Measurements from ENCODE around the gene DOCK1.
"Not testable (repeated sequence)": the region's sequence is repeated elsewhere in the genome, so short reads cannot be mapped to it uniquely, and the experiment has no call there.

The DOCK1 gene

GRCh38 chr10:126903656-126904360, 1.4 kb upstream of the DOCK1 start:
- no peak for DNase-seq

DNA sequence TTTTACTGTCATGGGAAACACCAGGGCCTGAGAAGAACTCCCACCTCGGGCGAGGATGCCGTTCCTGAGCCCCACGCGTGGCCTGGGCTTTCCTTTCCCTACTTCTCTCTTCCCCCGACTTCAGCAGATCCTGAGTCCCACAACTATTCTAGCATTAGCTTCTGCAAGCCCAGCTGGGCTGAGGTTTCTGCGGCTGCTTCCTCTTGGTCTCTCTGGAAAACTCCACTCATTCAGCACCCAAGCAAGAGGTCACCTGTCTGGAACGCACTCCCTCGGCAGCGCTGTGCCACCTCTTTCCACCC, 761 bp upstream of the DOCK1 start:
- DNase-seq: no peak

GRCh38 chr10:126905776-126906703, 812 bp downstream of the DOCK1 start:
- no peak for DNase-seq

- no peak for DNase-seq
Observed at GRCh38 chr10:126906704-126907422, 1.6 kb downstream of the DOCK1 start.

GRCh38 chr10:126907423-126907970, 2.3 kb downstream of the DOCK1 start:
- DNase-seq: no peak

GRCh38 chr10:126908225-126908624, 3.0 kb downstream of the DOCK1 start:
- DNase-seq: no peak

DNA sequence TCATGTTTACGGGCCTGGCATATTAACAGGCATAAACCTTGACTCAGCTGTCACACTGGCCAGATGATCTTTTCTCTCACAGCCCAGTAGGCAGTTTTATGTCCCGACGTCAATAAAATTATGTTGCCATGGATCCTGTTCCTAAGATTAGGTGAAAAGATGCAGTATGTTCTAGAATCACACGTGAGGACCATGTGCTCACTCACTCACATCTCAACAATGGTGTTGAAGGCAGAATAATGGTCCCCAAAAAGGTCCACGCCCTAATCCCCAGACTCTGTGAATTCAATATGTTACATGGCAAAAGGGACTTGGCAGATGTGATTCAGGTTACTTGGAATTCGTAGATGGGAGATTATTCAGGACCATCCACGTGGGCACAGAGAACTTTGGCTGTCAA, 3.5 kb downstream of the DOCK1 start:
- DNase-seq: no peak

GRCh38 chr10:126909147-126909546, 3.9 kb downstream of the DOCK1 start:
- no peak for DNase-seq

DNA sequence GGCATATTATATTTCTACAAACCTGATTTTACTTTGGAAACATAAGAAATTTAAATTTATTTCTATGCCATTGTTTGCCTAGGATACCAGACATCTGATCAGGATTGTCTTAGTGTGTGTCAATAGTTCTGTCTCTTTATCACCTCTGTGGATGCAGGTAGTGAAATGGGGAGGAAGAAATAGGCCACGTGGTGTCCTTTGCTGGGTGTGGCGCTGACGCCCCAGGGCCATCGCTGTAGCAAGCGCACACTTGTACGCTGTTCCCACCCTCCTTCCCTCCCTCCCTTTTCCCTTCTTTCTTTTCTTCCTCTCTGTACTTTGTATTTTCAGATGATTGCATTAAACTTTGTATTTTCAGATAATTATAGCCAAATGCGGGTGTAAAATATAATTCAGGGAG, 5.0 kb downstream of the DOCK1 start:
- DNase-seq: no peak

GRCh38 chr10:126910798-126911197, 5.6 kb downstream of the DOCK1 start:
- DNase-seq: no peak

DNA sequence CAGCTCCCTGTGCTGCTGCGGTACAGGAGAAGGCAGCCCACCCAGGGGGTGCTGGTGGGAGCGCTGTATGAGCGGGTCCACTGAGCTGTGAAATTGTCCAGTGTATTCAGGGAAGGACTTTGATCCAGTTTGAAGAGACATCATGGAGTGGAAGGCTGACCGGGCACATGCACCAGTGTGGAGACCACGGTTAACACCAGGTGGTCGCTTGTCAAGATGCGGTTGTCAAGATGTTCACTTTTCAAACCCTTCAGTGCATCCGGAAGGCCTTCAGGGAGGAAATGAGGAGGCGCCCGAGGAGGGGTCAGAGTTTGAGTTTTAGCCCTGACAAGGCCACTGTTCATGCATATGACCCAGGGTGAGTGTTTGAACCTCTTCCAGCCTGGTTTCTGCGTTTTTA, 6.1 kb downstream of the DOCK1 start:
- no peak for DNase-seq

DNA sequence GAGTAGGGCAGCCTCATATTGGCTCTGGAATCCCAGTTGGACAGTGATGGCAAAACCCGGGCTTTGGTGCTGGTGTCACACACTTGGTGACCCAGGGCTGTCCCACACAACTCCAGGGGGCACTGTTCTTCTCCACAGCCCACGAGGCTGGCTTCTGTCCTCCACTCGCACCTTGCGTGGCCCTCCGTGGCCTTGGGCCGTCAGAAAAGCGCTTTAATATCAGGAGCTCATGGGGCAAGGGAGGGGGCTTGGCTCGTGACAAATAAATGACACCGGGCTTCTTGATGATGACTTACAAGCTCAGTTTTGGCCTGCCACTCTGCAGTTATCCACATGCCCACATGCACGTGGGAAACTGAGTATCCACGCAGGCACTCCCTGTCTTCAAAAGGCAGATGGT, 8.1 kb downstream of the DOCK1 start:
- no peak for DNase-seq

- no peak for DNase-seq
Observed at GRCh38 chr10:126914561-126914960, 9.3 kb downstream of the DOCK1 start.

DNA sequence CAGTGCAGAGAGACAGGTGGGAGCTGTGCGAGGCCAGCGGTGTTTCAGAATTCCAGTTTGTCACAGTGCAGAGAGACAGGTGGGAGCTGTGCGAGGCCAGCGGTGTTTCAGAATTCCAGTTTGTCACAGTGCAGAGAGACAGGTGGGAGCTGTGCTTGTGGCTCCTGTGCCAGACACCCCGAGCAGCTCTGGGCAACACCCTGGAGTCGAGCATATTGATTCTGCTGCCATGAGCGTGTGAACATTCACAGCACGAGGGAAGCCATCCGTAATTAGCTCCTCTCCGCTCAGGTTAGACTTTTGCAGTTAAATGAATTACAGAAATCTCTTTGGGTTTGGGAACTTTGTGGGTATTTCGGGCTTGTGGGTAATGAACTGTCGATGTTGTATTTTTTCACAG, 11.7 kb downstream of the DOCK1 start:
- not testable (repeated sequence) for DNase-seq

GRCh38 chr10:126917375-126917774, 12.1 kb downstream of the DOCK1 start:
- DNase-seq: no peak

GRCh38 chr10:126917975-126918908, 13.0 kb downstream of the DOCK1 start:
- DNase-seq: no peak

DNA sequence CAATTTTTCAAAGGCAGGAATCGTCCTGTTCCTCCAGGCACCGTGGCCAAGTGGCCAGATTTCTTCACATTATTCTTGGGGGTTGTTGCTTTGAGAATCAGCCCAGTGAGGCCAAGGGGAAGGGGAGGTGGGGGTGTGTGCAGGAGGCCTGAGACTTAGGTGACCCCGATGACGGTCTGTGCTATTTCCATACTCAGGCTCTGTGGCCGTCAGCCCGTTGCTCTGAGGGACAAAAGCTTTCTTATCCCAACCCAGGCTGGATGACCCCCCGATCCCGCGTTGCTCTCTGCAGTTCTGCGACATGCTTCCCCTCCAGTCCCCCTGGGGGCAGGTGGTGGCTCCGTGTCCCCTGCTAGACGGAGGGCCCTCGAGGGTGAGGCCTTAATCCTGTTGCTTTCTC, 14.2 kb downstream of the DOCK1 start:
- no peak for DNase-seq

DNA sequence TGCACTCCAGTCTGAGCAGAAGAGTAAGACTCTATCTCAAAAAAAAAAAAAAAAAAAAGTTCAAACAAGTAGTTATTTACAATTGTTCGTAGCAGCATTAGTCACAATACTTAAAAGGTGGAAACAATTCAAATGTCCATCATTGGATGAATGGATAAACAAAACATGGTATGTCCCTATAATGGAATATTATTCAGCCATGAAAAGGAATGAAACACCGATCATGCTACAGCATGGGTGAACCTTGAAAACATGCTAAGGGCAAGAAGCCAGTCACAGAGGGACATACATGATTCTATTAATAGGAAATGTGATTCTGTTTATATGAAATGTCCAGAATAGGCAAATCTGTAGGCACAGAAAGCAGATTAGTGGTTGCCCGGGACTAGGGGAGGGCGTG, 15.9 kb downstream of the DOCK1 start:
- DNase-seq: no peak

DNA sequence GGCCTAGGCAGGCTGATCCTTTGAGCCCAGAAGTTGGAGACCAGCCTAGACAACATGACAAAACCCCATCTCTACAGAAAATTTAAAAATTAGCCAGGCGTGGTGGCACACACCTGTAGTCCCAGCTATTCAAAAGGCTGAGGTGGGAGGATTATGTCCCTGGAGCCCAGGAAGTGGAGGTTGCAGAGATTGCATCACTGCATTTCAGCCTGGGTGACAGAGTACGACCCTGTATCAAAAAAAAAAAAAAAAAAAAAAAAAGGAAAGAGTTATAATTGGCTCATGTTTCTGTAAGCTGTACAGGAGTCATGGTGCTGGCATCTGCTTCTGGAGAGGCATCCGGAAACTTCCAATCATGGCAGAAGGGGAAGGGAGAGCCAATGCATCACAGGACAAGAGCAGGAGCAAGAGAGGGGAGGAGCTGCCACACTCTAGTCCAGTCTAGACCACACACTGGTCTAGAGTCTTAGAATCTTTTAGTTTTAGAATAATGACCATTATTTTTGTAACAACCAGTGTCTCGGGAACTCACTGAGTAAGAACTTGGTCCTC, 16.8 kb downstream of the DOCK1 start:
- DNase-seq: no peak

- DNase-seq: no peak
Observed at GRCh38 chr10:126924180-126924914, 19.1 kb downstream of the DOCK1 start.

- no peak for DNase-seq
Observed at GRCh38 chr10:126924915-126925300, 19.7 kb downstream of the DOCK1 start.

Data from NK-92 treated with Interleukin-12 subunit alpha and Interleukin-12 subunit beta, amount 100 ng/mL, for 24 hours (cell line).